ENCODE measurements around the gene MAST3.

DNA sequence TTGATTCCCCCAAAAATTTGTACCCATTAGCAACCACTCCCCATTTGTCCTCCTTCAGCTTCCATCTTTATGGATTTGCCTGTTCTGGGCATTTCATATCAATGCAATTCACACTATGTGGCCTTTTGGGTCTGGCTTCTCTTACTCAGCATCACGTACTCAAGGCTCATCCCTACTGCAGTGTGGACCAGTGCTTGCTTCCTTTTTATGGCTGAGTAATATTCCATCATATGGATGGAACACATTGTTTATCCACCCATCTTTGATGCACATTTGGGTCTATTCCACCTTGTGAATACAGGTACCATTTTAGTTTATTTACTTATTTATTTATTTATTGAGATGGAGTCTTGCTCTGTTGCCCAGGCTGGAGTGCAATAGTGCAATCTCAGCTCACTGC lies 42.9 kb downstream of the MAST3 start:
- TF ChIP-seq, protein P1, sequence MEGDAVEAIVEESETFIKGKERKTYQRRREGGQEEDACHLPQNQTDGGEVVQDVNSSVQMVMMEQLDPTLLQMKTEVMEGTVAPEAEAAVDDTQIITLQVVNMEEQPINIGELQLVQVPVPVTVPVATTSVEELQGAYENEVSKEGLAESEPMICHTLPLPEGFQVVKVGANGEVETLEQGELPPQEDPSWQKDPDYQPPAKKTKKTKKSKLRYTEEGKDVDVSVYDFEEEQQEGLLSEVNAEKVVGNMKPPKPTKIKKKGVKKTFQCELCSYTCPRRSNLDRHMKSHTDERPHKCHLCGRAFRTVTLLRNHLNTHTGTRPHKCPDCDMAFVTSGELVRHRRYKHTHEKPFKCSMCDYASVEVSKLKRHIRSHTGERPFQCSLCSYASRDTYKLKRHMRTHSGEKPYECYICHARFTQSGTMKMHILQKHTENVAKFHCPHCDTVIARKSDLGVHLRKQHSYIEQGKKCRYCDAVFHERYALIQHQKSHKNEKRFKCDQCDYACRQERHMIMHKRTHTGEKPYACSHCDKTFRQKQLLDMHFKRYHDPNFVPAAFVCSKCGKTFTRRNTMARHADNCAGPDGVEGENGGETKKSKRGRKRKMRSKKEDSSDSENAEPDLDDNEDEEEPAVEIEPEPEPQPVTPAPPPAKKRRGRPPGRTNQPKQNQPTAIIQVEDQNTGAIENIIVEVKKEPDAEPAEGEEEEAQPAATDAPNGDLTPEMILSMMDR (IDR thresholded peaks at IDR 0.05), result no peak
- TF ChIP-seq POLR2A (IDR thresholded peaks at IDR 0.05), result no peak
